Caco-2 (cell line): ENCODE data around the gene RYR2. TPM values are rescaled to one million over a fixed set of nuclear protein-coding genes. Genes with fewer than 3 reads are reported as not detected.

ENCODE experiments used
- BruUV-seq: library from RNA; stranded (reverse); fragments of 400-500 nt; replicated peaks from 2 replicates; lab custom pipeline; 2021; lab: Mats Ljungman, UMichigan
- CTCF ChIA-PET: fragments of 300-600 bp; sonication (Branson Sonifier 250); formaldehyde crosslinking; loops from one replicate; lab custom pipeline; 2022; ENCODE audit warnings: antibody characterized with exemption; lab: Charles Lee
- POLR2A ChIA-PET: fragments of 300-600 bp; sonication (Branson Sonifier 250); formaldehyde crosslinking; loops from one replicate; lab custom pipeline; 2022; ENCODE audit warnings: antibody characterized with exemption; lab: Charles Lee
- DNase-seq, 2 experiments: peaks; one replicate each; pipeline versions ENCODE4 v3.0.0 to v3.0.0-alpha.2; 2020 to 2022
- H3K27me3 ChIP-seq: replicated peaks from 2 replicates; pipeline ENCODE4 v1.6.0; 2011; ENCODE audit warnings: low read length; ENCODE audit not compliant: control insufficient read depth, insufficient read depth
- H3K36me3 ChIP-seq: 2 replicates; pipeline ENCODE4 v1.5.1; 2011; ENCODE audit warnings: low read length; ENCODE audit not compliant: control insufficient read depth, insufficient read depth
- H3K4me1 ChIP-seq: fragments of 250-450 bp; sonication (Bioruptor Pico); 2 replicates; pipeline ENCODE4 v1.5.1; 2020; ENCODE audit warnings: mild to moderate bottlenecking
- H3K4me3 ChIP-seq: 2 replicates; pipeline ENCODE4 v1.5.1; 2011; ENCODE audit warnings: low read depth, mild to moderate bottlenecking, control low read depth, low read length
- H3K9me3 ChIP-seq: fragments of 250-450 bp; sonication (Bioruptor Pico); 2 replicates; pipeline ENCODE4 v1.5.1; 2020; ENCODE audit warnings: mild to moderate bottlenecking, moderate library complexity
- H3K27ac Mint-ChIP-seq: one replicate; pipeline ENCODE4 v1.8.0; 2022; ENCODE audit warnings: mixed read lengths; ENCODE audit not compliant: unreplicated experiment
- H3K27me3 Mint-ChIP-seq: one replicate; pipeline ENCODE4 v1.8.0; 2022; ENCODE audit warnings: mixed read lengths; ENCODE audit not compliant: insufficient read depth, unreplicated experiment
- H3K36me3 Mint-ChIP-seq: one replicate; pipeline ENCODE4 v1.8.0; 2022; ENCODE audit warnings: mild to moderate bottlenecking, mixed read lengths; ENCODE audit not compliant: insufficient read depth, unreplicated experiment
- H3K4me1 Mint-ChIP-seq: one replicate; pipeline ENCODE4 v1.8.0; 2022; ENCODE audit warnings: low read depth, mixed read lengths; ENCODE audit not compliant: unreplicated experiment
- H3K4me3 Mint-ChIP-seq: one replicate; pipeline ENCODE4 v1.8.0; 2022; ENCODE audit warnings: mild to moderate bottlenecking, moderate library complexity, mixed read lengths; ENCODE audit not compliant: unreplicated experiment
- H3K9me3 Mint-ChIP-seq: one replicate; pipeline ENCODE4 v1.8.0; 2022; ENCODE audit warnings: mixed read lengths; ENCODE audit not compliant: unreplicated experiment
- intact Hi-C: fragments of 100-400 bp; cut with micrococcal nuclease; formaldehyde crosslinking; loops from one replicate; pipeline ENCODE4 v1.10.0; 2022; ENCODE audit not compliant: unreplicated experiment
- total RNA-seq: library from RNA; stranded (reverse); gene quantifications from 2 replicates; pipeline ENCODE4 v1.2.3, GENCODE V29; 2022
- TF ChIP-seq, protein P1 (sequence below), 2 experiments: fragments of 200-600 bp in 1 of 2; IDR thresholded peaks; 1 replicate in 1 of 2; 2 replicates in 1 of 2; pipeline versions ENCODE4 v1.5.1 to v1.8.0; 2011 to 2022; ENCODE audit warnings: antibody characterized with exemption in 1 of 2, control low read depth in 1 of 2, inconsistent platforms in 1 of 2, low read depth in 1 of 2, low read length in 1 of 2, mild to moderate bottlenecking in 1 of 2, moderate library complexity in 1 of 2; ENCODE audit not compliant: insufficient read depth in 1 of 2, severe bottlenecking in 1 of 2, unreplicated experiment in 1 of 2

Gene RYR2
- total RNA-seq, 1 experiment from 2014 or later, result 3.4 TPM

DNA sequence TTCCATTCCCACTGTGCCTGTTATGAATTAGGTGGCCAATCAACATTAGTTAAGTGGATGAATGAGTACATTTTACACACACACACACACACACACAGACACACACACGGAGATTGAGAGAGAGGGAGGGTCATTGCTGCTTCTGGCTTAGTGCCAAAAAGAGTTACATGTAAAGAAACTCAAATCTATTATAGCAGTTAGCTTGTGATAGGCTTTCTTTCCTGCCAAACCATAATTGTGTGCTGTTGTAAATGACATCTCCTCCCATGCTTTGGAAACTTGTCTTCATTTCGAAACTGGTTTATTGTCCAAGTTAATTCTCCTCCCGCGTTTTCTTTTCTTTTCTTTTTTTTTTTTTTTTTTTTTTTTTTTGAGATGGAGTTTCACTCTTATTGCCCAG lies 36.3 kb upstream of the RYR2 start:
- peaks cover 25% of the 10 kb centered on the region for H3K27me3 Mint-ChIP-seq
- POLR2A ChIA-PET, result no interaction called here
- intact Hi-C loops, result no loop called here

GRCh38 chr1:237007147-237007881 lies 34.7 kb upstream of the RYR2 start:
- Mint-ChIP-seq H3K27me3 (peaks cover 17% of the 10 kb centered on the region), H3K9me3 (no peaks in the 10 kb centered on the region), H3K27ac (no peak overlapping the region), H3K4me1 (no peaks in the 10 kb centered on the region), H3K4me3 (no peak overlapping the region), H3K36me3 (no peaks in the 10 kb centered on the region)
- no peak overlapping the region for H3K4me3 ChIP-seq
- H3K9me3 ChIP-seq, result no peaks in the 10 kb centered on the region
- BruUV-seq, result no TSS peak
- no peaks in the 10 kb centered on the region for H3K27me3 ChIP-seq
- no peaks in the 10 kb centered on the region for H3K36me3 ChIP-seq
- no peaks in the 10 kb centered on the region for H3K4me1 ChIP-seq
- intact Hi-C loops, result no loop called here
- CTCF ChIA-PET, result interaction anchor here (0.5 to 0.6 kb wide), 2 partner anchors 174 to 1408 kb away, joined by 3 read pairs; no protein-coding TSS in a partner anchor
- no peak for DNase-seq
- POLR2A ChIA-PET, result no interaction called here
- TF ChIP-seq, protein P1, sequence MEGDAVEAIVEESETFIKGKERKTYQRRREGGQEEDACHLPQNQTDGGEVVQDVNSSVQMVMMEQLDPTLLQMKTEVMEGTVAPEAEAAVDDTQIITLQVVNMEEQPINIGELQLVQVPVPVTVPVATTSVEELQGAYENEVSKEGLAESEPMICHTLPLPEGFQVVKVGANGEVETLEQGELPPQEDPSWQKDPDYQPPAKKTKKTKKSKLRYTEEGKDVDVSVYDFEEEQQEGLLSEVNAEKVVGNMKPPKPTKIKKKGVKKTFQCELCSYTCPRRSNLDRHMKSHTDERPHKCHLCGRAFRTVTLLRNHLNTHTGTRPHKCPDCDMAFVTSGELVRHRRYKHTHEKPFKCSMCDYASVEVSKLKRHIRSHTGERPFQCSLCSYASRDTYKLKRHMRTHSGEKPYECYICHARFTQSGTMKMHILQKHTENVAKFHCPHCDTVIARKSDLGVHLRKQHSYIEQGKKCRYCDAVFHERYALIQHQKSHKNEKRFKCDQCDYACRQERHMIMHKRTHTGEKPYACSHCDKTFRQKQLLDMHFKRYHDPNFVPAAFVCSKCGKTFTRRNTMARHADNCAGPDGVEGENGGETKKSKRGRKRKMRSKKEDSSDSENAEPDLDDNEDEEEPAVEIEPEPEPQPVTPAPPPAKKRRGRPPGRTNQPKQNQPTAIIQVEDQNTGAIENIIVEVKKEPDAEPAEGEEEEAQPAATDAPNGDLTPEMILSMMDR (IDR thresholded peaks at IDR 0.05; ENCODE audit: insufficient read depth in 1 of 2, low read depth in 1 of 2, low read length in 1 of 2, severe bottlenecking in 1 of 2, unreplicated experiment in 1 of 2), result no peak

More for the DNA sequence above, 36.3 kb upstream of the RYR2 start:
- no peaks in the 10 kb centered on the region for H3K36me3 ChIP-seq
- CTCF ChIA-PET, result no interaction called here
- DNase-seq, result no peak
- H3K36me3 Mint-ChIP-seq, result no peaks in the 10 kb centered on the region
- no TSS peak for BruUV-seq
- no peaks in the 10 kb centered on the region for H3K4me1 Mint-ChIP-seq
- H3K4me3 Mint-ChIP-seq, result no peak overlapping the region
- TF ChIP-seq, protein P1 (IDR thresholded peaks at IDR 0.05; ENCODE audit: insufficient read depth in 1 of 2, low read depth in 1 of 2, low read length in 1 of 2, severe bottlenecking in 1 of 2, unreplicated experiment in 1 of 2), result no peak
- no peaks in the 10 kb centered on the region for H3K27me3 ChIP-seq
- H3K4me3 ChIP-seq, result no peak overlapping the region
- no peaks in the 10 kb centered on the region for H3K9me3 Mint-ChIP-seq
- H3K4me1 ChIP-seq, result no peaks in the 10 kb centered on the region
- H3K27ac Mint-ChIP-seq, result no peak overlapping the region
- H3K9me3 ChIP-seq, result no peaks in the 10 kb centered on the region

DNA sequence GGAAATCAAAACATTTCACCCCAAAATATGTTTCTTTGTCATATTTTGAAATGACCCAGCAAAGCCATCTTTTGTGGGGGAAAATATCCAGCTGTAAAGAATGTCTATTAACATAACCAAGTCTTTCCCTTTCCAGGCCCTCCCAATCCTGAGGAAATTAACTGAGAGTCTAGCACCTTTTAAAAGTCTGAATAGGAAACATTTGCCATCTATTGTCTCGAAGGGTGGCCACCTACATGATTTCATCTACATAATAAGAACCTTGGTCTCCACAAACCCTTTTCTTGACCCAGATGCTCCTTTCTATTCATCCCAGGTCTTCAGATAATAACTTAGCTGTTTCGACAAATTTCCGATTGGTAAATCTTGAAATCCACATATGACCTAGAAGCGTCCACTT lies 32.4 kb upstream of the RYR2 start:
- no peak overlapping the region for H3K4me3 ChIP-seq
- no peaks in the 10 kb centered on the region for H3K9me3 Mint-ChIP-seq
- H3K36me3 Mint-ChIP-seq, result no peaks in the 10 kb centered on the region
- H3K9me3 ChIP-seq, result no peaks in the 10 kb centered on the region
- ChIA-PET CTCF (no interaction called here), POLR2A (no interaction called here)
- H3K4me3 Mint-ChIP-seq, result no peak overlapping the region
- H3K4me1 ChIP-seq, result no peaks in the 10 kb centered on the region
- no peak overlapping the region for H3K27ac Mint-ChIP-seq
- intact Hi-C loops, result no loop called here
- BruUV-seq, result no TSS peak
- H3K27me3 ChIP-seq, result no peaks in the 10 kb centered on the region
- H3K4me1 Mint-ChIP-seq, result no peaks in the 10 kb centered on the region
- no peaks in the 10 kb centered on the region for H3K36me3 ChIP-seq
- DNase-seq, result no peak
- TF ChIP-seq, protein P1 (IDR thresholded peaks at IDR 0.05; ENCODE audit: insufficient read depth in 1 of 2, low read depth in 1 of 2, low read length in 1 of 2, severe bottlenecking in 1 of 2, unreplicated experiment in 1 of 2), result no peak
- H3K27me3 Mint-ChIP-seq, result peaks cover 10% of the 10 kb centered on the region
